ENCODE measurements around the gene SLAIN2. TPM values are rescaled to one million over a fixed set of nuclear protein-coding genes. Genes with fewer than 3 reads are reported as not detected.

The SLAIN2 gene
- total and polyA plus RNA-seq, 2 experiments from 2014 or later = 21.9 to 27.9 TPM

GRCh38 chr4:48429709-48430474, 88.6 kb downstream of the SLAIN2 start:
- Histone ChIP-seq H3K4me2 (no peak overlapping the region), H3F3A (replicated peaks; ENCODE audit: low read depth) (no peaks in the 10 kb centered on the region), H3K27ac (ENCODE audit: low read depth) (peak overlapping the region; percentile 61; the same call in 1 of the 2 replicates), H3K79me2 (replicated peaks; ENCODE audit: insufficient read depth) (no peaks in the 10 kb centered on the region), H3K4me1 (ENCODE audit: insufficient read depth) (peaks cover 10% of the 10 kb centered on the region), H3K9me2 (ENCODE audit: insufficient read depth) (no peaks in the 10 kb centered on the region), H2AFZ (no peak overlapping the region), H3K4me3 (no peak overlapping the region), H3K36me3 (ENCODE audit: insufficient read depth) (no peaks in the 10 kb centered on the region), H4K20me1 (replicated peaks; ENCODE audit: insufficient read depth) (no peaks in the 10 kb centered on the region), H3K27me3 (ENCODE audit: insufficient read depth) (no peaks in the 10 kb centered on the region)
- no peaks in the 10 kb centered on the region for H3K9me3 Mint-ChIP-seq
- H3K4me1 Mint-ChIP-seq = peaks cover 18% of the 10 kb centered on the region
- H3K27ac Mint-ChIP-seq = peak overlapping the region; percentile 21; the same call in 1 of the 2 replicates
- no peak for TF ChIP-seq JUNB (IDR thresholded peaks at IDR 0.05; ENCODE audit: unreplicated experiment)
- no peak for TF ChIP-seq POLR2AphosphoS5 (IDR thresholded peaks at IDR 0.05; ENCODE audit: low read depth)
- TF ChIP-seq, protein P1, sequence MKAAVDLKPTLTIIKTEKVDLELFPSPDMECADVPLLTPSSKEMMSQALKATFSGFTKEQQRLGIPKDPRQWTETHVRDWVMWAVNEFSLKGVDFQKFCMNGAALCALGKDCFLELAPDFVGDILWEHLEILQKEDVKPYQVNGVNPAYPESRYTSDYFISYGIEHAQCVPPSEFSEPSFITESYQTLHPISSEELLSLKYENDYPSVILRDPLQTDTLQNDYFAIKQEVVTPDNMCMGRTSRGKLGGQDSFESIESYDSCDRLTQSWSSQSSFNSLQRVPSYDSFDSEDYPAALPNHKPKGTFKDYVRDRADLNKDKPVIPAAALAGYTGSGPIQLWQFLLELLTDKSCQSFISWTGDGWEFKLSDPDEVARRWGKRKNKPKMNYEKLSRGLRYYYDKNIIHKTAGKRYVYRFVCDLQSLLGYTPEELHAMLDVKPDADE (IDR thresholded peaks at IDR 0.05) = no peak
- no peak for TF ChIP-seq CREB1 (CRISPR knock-in tag; IDR thresholded peaks at IDR 0.05; ENCODE audit: low read depth)
- TF ChIP-seq, protein P2, sequence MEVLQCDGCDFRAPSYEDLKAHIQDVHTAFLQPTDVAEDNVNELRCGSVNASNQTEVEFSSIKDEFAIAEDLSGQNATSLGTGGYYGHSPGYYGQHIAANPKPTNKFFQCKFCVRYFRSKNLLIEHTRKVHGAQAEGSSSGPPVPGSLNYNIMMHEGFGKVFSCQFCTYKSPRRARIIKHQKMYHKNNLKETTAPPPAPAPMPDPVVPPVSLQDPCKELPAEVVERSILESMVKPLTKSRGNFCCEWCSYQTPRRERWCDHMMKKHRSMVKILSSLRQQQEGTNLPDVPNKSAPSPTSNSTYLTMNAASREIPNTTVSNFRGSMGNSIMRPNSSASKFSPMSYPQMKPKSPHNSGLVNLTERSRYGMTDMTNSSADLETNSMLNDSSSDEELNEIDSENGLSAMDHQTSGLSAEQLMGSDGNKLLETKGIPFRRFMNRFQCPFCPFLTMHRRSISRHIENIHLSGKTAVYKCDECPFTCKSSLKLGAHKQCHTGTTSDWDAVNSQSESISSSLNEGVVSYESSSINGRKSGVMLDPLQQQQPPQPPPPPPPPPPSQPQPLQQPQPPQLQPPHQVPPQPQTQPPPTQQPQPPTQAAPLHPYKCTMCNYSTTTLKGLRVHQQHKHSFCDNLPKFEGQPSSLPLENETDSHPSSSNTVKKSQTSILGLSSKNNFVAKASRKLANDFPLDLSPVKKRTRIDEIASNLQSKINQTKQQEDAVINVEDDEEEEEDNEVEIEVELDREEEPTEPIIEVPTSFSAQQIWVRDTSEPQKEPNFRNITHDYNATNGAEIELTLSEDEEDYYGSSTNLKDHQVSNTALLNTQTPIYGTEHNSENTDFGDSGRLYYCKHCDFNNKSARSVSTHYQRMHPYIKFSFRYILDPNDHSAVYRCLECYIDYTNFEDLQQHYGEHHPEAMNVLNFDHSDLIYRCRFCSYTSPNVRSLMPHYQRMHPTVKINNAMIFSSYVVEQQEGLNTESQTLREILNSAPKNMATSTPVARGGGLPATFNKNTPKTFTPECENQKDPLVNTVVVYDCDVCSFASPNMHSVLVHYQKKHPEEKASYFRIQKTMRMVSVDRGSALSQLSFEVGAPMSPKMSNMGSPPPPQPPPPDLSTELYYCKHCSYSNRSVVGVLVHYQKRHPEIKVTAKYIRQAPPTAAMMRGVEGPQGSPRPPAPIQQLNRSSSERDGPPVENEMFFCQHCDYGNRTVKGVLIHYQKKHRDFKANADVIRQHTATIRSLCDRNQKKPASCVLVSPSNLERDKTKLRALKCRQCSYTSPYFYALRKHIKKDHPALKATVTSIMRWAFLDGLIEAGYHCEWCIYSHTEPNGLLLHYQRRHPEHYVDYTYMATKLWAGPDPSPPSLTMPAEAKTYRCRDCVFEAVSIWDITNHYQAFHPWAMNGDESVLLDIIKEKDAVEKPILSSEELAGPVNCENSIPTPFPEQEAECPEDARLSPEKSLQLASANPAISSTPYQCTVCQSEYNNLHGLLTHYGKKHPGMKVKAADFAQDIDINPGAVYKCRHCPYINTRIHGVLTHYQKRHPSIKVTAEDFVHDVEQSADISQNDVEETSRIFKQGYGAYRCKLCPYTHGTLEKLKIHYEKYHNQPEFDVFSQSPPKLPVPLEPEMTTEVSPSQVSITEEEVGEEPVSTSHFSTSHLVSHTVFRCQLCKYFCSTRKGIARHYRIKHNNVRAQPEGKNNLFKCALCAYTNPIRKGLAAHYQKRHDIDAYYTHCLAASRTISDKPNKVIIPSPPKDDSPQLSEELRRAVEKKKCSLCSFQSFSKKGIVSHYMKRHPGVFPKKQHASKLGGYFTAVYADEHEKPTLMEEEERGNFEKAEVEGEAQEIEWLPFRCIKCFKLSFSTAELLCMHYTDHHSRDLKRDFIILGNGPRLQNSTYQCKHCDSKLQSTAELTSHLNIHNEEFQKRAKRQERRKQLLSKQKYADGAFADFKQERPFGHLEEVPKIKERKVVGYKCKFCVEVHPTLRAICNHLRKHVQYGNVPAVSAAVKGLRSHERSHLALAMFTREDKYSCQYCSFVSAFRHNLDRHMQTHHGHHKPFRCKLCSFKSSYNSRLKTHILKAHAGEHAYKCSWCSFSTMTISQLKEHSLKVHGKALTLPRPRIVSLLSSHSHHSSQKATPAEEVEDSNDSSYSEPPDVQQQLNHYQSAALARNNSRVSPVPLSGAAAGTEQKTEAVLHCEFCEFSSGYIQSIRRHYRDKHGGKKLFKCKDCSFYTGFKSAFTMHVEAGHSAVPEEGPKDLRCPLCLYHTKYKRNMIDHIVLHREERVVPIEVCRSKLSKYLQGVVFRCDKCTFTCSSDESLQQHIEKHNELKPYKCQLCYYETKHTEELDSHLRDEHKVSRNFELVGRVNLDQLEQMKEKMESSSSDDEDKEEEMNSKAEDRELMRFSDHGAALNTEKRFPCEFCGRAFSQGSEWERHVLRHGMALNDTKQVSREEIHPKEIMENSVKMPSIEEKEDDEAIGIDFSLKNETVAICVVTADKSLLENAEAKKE (CRISPR knock-in tag; IDR thresholded peaks at IDR 0.05) = no peak
- TF ChIP-seq EZH2 (IDR thresholded peaks at IDR 0.05; ENCODE audit: low read depth, unreplicated experiment) = no peak
- TF ChIP-seq, protein P3, sequence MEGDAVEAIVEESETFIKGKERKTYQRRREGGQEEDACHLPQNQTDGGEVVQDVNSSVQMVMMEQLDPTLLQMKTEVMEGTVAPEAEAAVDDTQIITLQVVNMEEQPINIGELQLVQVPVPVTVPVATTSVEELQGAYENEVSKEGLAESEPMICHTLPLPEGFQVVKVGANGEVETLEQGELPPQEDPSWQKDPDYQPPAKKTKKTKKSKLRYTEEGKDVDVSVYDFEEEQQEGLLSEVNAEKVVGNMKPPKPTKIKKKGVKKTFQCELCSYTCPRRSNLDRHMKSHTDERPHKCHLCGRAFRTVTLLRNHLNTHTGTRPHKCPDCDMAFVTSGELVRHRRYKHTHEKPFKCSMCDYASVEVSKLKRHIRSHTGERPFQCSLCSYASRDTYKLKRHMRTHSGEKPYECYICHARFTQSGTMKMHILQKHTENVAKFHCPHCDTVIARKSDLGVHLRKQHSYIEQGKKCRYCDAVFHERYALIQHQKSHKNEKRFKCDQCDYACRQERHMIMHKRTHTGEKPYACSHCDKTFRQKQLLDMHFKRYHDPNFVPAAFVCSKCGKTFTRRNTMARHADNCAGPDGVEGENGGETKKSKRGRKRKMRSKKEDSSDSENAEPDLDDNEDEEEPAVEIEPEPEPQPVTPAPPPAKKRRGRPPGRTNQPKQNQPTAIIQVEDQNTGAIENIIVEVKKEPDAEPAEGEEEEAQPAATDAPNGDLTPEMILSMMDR (conservative IDR thresholded peaks at IDR 0.05; ENCODE audit: low read depth in 2 of 2) = no peak
- TF ChIP-seq NANOG (IDR thresholded peaks at IDR 0.05; ENCODE audit: borderline replicate concordance) = no peak
- no peak for TF ChIP-seq STAT1 (IDR thresholded peaks at IDR 0.05; ENCODE audit: unreplicated experiment)
- TF ChIP-seq ZNF331 (CRISPR knock-in tag; IDR thresholded peaks at IDR 0.05; ENCODE audit: low read depth) = no peak
- no peak for TF ChIP-seq REST (IDR thresholded peaks at IDR 0.05; ENCODE audit: unreplicated experiment)
- TF ChIP-seq EZH2phosphoT487 (IDR thresholded peaks at IDR 0.05; ENCODE audit: unreplicated experiment) = no peak
- TF ChIP-seq ZNF114 (CRISPR knock-in tag; IDR thresholded peaks at IDR 0.05) = no peak
- H3K4me3 Mint-ChIP-seq = no peak overlapping the region
- no peaks in the 10 kb centered on the region for H3K36me3 Mint-ChIP-seq (ENCODE audit: low read depth)
- no peaks in the 10 kb centered on the region for H3K27me3 Mint-ChIP-seq (ENCODE audit: insufficient read depth, low read depth, poor library complexity)
- peak; percentile 77 for ATAC-seq
- DNase-seq (ENCODE audit: low spot score) = peak; percentile 38

Data from GM23338 (cell line).